Ishikawa (cell line): Measurements from ENCODE around the gene DUSP12.

ENCODE experiments used
- CEBPB ChIP-seq: IDR thresholded peaks from 2 replicates; pipeline ENCODE4 v1.6.1; 2012
- CREB1 ChIP-seq: IDR thresholded peaks from 2 replicates; pipeline ENCODE4 v1.6.1; 2012; ENCODE audit warnings: low read depth
- EGR1 ChIP-seq: IDR thresholded peaks from 2 replicates; pipeline ENCODE4 v1.6.1; 2012
- EP300 ChIP-seq: IDR thresholded peaks from 2 replicates; pipeline ENCODE4 v1.6.1; 2012; ENCODE audit warnings: borderline replicate concordance
- FOXM1 ChIP-seq: IDR thresholded peaks from 2 replicates; pipeline ENCODE4 v1.6.1; 2012; ENCODE audit warnings: low read depth, borderline replicate concordance
- NFIC ChIP-seq: IDR thresholded peaks from 2 replicates; pipeline ENCODE4 v1.6.1; 2012
- RAD21 ChIP-seq: IDR thresholded peaks from 2 replicates; pipeline ENCODE4 v1.6.1; 2012; ENCODE audit warnings: low read depth
- TAF1 ChIP-seq: IDR thresholded peaks from 2 replicates; pipeline ENCODE4 v1.6.1; 2012; ENCODE audit warnings: low read depth, mild to moderate bottlenecking
- TCF12 ChIP-seq: IDR thresholded peaks from 2 replicates; pipeline ENCODE4 v1.6.1; 2012; ENCODE audit warnings: low read depth
- TEAD4 ChIP-seq: IDR thresholded peaks from 2 replicates; pipeline ENCODE4 v1.6.1; 2012
- YY1 ChIP-seq: IDR thresholded peaks from 2 replicates; pipeline ENCODE4 v1.6.1; 2012; ENCODE audit warnings: low read depth
- ZBTB7A ChIP-seq: IDR thresholded peaks from 2 replicates; pipeline ENCODE4 v1.6.1; 2012; ENCODE audit warnings: low read depth
- TF ChIP-seq, protein P1 (sequence below): IDR thresholded peaks from 2 replicates; pipeline ENCODE4 v1.6.1; 2012
- TF ChIP-seq, protein P2 (sequence below): IDR thresholded peaks from 2 replicates; pipeline ENCODE4 v1.6.1; 2012; ENCODE audit warnings: low read depth, mild to moderate bottlenecking
- TF ChIP-seq, protein P3 (sequence below): IDR thresholded peaks from 2 replicates; pipeline ENCODE4 v1.6.1; 2012

Gene DUSP12

DNA sequence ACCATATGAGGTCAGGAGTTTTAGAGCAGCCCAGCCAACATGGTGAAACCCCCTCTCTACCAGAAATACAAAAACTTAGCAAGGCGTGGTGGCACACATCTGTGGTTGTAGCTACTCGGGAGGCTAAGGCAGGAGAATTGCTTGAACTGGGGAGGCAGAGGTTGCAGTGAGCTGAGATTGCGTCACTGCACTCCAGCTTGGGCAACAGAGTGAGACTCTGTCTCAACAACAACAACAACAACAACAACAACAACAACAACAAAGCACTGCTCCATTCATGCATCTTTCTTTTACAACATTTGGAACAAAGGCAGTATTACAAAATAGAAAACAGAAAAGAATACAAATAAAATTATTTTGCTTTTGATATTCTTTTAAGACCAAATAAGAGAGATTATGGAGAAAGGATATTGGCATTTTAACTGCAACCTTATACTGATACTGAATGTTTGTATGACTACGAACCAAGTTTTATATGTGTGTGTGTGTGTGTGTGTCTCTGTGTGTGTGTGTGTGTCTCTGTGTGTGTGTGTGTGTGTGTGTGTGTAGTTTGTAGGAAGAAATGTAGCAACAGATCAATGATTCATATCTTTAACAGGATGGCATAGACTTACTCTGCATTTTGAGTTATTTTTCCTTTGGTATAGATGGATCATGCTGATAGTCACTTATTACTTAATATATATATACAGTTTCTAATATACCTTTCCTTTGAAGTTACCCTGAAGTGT, 41.2 kb downstream of the DUSP12 start:
- TF ChIP-seq EGR1 (no peak), CREB1 (no peak), ZBTB7A (no peak), TAF1 (no peak), TEAD4 (no peak), YY1 (no peak), TCF12 (no peak), RAD21 (no peak), NFIC (no peak), FOXM1 (no peak), CEBPB (no peak; the same call in 1 of the 2 replicates), EP300 (no peak)
- TF ChIP-seq, protein P1, sequence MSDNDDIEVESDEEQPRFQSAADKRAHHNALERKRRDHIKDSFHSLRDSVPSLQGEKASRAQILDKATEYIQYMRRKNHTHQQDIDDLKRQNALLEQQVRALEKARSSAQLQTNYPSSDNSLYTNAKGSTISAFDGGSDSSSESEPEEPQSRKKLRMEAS = no peak
- TF ChIP-seq, protein P2, sequence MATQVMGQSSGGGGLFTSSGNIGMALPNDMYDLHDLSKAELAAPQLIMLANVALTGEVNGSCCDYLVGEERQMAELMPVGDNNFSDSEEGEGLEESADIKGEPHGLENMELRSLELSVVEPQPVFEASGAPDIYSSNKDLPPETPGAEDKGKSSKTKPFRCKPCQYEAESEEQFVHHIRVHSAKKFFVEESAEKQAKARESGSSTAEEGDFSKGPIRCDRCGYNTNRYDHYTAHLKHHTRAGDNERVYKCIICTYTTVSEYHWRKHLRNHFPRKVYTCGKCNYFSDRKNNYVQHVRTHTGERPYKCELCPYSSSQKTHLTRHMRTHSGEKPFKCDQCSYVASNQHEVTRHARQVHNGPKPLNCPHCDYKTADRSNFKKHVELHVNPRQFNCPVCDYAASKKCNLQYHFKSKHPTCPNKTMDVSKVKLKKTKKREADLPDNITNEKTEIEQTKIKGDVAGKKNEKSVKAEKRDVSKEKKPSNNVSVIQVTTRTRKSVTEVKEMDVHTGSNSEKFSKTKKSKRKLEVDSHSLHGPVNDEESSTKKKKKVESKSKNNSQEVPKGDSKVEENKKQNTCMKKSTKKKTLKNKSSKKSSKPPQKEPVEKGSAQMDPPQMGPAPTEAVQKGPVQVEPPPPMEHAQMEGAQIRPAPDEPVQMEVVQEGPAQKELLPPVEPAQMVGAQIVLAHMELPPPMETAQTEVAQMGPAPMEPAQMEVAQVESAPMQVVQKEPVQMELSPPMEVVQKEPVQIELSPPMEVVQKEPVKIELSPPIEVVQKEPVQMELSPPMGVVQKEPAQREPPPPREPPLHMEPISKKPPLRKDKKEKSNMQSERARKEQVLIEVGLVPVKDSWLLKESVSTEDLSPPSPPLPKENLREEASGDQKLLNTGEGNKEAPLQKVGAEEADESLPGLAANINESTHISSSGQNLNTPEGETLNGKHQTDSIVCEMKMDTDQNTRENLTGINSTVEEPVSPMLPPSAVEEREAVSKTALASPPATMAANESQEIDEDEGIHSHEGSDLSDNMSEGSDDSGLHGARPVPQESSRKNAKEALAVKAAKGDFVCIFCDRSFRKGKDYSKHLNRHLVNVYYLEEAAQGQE = no peak
- TF ChIP-seq, protein P3, sequence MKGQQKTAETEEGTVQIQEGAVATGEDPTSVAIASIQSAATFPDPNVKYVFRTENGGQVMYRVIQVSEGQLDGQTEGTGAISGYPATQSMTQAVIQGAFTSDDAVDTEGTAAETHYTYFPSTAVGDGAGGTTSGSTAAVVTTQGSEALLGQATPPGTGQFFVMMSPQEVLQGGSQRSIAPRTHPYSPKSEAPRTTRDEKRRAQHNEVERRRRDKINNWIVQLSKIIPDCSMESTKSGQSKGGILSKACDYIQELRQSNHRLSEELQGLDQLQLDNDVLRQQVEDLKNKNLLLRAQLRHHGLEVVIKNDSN = no peak

DNA sequence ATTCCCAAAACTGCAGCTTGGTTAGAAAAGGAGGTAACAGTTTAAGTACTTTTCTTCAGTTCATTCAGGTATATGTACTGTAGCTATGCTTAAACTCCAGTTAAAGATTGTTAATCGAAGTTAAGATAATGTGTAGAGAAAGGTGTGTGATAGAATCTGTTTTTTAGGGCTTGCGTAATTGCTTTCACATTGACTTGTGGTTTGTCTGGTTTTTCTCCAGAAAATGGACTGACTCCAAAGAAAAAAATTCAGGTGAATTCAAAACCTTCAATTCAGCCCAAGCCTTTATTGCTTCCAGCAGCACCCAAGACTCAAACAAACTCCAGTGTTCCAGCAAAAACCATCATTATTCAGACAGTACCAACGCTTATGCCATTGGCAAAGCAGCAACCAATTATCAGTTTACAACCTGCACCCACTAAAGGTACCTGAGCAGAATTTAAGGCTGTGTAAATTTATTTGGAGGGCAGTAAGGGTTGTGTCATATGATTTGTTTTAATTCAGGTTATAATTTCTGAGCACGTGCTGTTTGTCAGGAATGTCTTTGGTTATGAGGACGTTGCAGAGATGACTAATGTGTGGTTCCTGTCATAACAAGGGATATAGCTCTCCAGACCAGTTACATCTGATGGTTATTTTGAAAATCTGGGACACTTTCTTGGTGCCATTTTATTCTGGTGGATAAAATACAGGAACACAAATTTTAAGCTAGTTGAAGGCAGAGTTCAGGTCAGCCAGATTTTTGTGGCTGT, 42.5 kb downstream of the DUSP12 start:
- no peak for TF ChIP-seq FOXM1
- TF ChIP-seq, protein P1 = no peak
- TF ChIP-seq, protein P3 = no peak
- no peak for TF ChIP-seq CREB1
- TF ChIP-seq, protein P2 = no peak
- no peak for TF ChIP-seq NFIC
- no peak for TF ChIP-seq RAD21
- TF ChIP-seq TEAD4 = no peak
- TF ChIP-seq EP300 = no peak
- no peak for TF ChIP-seq YY1
- no peak for TF ChIP-seq CEBPB
- no peak for TF ChIP-seq ZBTB7A
- TF ChIP-seq TAF1 = no peak
- TF ChIP-seq TCF12 = no peak
- TF ChIP-seq EGR1 = no peak

DNA sequence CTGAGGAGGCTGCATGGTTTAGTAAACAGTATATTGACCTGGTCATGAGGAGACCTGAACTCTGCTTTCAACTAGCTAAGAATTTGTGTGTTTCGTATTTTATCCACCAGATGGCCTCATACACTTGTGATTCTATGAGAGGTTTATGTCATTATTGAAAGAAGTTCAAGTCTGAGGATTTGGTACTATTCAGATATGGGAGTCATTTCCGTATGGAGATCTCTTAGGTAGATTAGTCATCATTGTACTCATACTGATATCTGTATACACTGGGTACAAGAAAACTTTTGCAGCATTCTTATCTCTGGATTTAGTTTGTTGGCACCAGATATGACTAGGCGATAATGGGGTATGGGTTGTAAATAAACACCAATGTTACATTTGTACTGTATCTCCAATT, 43.2 kb downstream of the DUSP12 start:
- no peak for TF ChIP-seq TCF12
- peak; percentile 69 for TF ChIP-seq RAD21
- TF ChIP-seq, protein P1 = no peak

DNA sequence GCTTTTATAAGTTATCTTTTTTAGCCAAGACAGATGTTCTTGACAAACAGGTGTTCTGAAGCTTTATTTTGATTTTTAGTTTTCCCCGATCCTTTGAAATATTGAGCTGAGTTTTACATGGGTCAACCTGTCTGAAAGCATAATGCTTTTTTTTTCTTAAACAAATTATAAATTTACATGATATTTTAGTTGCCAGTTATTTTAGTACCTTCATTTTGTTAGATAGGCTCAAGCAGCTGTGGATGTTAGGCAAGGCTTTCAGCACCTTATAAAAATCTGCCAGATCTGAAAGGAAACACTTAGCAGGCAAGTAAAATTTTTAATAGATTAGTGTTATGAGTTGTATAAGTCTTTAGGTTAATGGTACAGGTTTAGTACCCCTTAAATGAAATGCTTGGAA, 50.2 kb downstream of the DUSP12 start:
- TF ChIP-seq, protein P3 = no peak
- TF ChIP-seq CREB1 (no peak), TAF1 (no peak), NFIC (no peak), RAD21 (no peak), ZBTB7A (no peak), FOXM1 (no peak), EGR1 (no peak), YY1 (no peak), TCF12 (no peak)
